Choroid plexus epithelial cell (primary cell): ENCODE data around the gene GARNL3.

Source experiments
- DNase-seq: peaks from one replicate; pipeline ENCODE4 v3.0.0-alpha.2; 2010; ENCODE audit warnings: low read depth
- H3K4me3 ChIP-seq: 2 replicates; pipeline ENCODE4 v1.5.1; 2011; ENCODE audit warnings: low read depth, mild to moderate bottlenecking, control low read depth, low read length, moderate library complexity
- CTCF ChIP-seq: conservative IDR thresholded peaks from 2 replicates; pipeline ENCODE4 v1.5.1; 2011; ENCODE audit warnings: low read depth, mild to moderate bottlenecking, control low read depth, inconsistent platforms, low read length, moderate library complexity

Gene GARNL3

GRCh38 chr9:127295005-127295404 lies 30.4 kb downstream of the GARNL3 start:
- no peak overlapping the region for H3K4me3 ChIP-seq
- no peak for TF ChIP-seq CTCF
- DNase-seq = no peak

GRCh38 chr9:127300886-127301447 lies 36.4 kb downstream of the GARNL3 start:
- TF ChIP-seq CTCF = no peak
- no peak for DNase-seq
- no peak overlapping the region for H3K4me3 ChIP-seq

- DNase-seq = no peak
- no peak for TF ChIP-seq CTCF
- no peak overlapping the region for H3K4me3 ChIP-seq
Observed at GRCh38 chr9:127303830-127304229, 39.3 kb downstream of the GARNL3 start.

GRCh38 chr9:127305206-127305837 lies 40.7 kb downstream of the GARNL3 start:
- TF ChIP-seq CTCF = no peak
- no peak for DNase-seq
- H3K4me3 ChIP-seq = no peak overlapping the region

GRCh38 chr9:127305838-127306226 lies 41.3 kb downstream of the GARNL3 start:
- H3K4me3 ChIP-seq = no peak overlapping the region
- no peak for DNase-seq
- TF ChIP-seq CTCF = no peak

GRCh38 chr9:127307802-127308201 lies 43.2 kb downstream of the GARNL3 start:
- no peak overlapping the region for H3K4me3 ChIP-seq
- no peak for DNase-seq
- no peak for TF ChIP-seq CTCF
